Erythroblast (primary cell): Measurements from ENCODE around the gene ATP5F1A.

Experiments used
- DNase-seq, 2 experiments: peaks; one replicate each; lab custom pipeline; 2025; lab: John Stamatoyannopoulos, UW
- GATA1 ChIP-seq: IDR thresholded peaks from 2 replicates; pipeline ENCODE4 v1.6.1; 2011; ENCODE audit warnings: low read depth, mild to moderate bottlenecking, control low read depth, low read length, moderate library complexity
- POLR2A ChIP-seq: IDR thresholded peaks from 2 replicates; pipeline ENCODE4 v1.6.1; 2011; ENCODE audit warnings: mild to moderate bottlenecking, low read length

The ATP5F1A gene

GRCh38 chr18:46046126-46046525 lies 52.0 kb downstream of the ATP5F1A start:
- no peak for DNase-seq
- no peak for TF ChIP-seq GATA1
- TF ChIP-seq POLR2A = no peak

- DNase-seq = no peak
- TF ChIP-seq GATA1 (no peak), POLR2A (no peak)
Measured at GRCh38 chr18:46042571-46043123, 55.4 kb downstream of the ATP5F1A start.

DNA sequence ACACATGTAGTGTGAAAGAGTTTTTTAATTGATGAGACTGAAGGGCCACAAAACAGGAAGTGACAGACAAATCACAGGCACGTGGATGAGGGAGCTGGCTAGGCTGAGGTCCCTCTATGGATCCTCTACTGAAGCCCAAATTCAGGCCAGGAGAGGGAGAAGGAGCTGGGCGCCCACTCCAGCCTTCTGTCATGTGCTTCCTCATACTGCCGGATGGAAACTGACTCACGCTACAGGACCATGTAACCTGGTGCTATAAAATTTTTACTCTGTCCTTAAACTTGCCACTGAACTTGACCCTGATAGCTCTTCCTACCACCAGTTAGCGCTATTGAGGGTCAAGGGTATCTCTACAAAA lies 57.4 kb downstream of the ATP5F1A start:
- TF ChIP-seq POLR2A (no peak), GATA1 (no peak)
- DNase-seq = no peak

DNA sequence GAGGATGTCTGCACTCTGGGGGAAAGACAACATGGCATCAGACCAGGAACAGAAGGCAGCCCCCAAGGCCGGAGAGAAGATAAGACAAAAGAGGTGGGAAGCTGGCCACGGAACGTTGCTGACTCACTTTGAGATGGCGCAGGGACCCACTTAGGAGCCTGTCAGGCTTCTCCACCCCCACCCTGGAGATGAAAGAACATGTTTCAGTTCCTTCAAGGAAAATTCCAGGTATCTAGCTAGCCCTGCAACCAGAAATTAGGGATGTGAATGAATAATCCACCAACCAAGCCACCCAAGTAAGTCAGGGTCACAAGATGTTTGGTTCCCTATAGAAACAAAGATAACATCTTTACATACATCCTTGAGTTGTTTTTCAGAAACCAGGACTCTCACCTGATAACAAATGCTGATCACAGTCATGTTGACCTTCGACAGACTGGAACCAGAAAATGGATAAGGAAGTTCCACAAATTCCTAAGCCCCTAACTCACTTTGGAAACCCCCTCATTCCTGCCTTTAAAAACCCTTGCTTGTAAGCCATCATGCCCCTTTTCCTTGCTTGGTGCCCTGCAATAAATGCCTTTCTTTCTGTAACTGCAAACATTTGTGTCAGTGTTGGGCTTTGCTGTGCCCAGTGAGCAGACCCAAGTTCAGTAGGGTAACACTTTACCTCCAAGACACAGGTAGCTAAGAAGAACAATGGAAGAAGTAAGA lies 57.9 kb downstream of the ATP5F1A start:
- TF ChIP-seq GATA1 (no peak), POLR2A (no peak)

DNA sequence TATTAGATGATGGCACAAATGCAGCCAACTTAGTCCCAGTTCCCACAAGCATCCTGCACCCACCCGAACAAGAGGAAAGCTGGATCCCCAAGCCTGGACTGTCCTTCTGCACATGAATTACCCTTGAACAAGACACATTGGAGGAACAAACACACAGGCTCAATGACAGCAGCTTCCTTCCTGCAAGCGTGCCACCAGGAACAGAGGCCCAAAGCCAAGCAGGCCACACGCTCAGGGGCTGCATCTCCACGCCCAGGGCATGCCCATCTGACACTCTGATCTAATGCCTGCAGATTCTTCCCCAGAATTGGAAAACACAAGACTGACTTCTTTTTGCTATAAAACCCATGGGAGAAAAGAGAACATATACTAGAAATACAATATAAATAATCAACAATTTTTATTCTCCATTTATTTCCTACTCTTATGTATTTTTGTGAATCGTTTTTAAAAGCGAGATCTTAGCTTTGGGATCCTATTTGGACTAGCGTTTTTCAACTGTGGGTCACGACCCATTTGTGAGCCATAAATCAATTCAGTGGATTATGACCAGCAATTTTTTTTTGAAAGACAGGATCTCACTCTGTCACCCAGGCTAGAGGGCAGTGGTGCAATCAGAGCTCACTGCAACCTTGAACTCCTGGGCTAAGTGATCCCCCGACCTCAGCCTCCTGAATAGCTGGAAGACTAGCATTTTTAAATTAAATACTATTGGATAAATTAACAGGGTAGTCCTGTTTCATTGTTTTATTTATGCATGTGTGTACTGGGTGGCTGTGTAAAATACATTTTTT lies 60.4 kb downstream of the ATP5F1A start:
- no peak for DNase-seq
- TF ChIP-seq GATA1 (no peak), POLR2A (no peak)

More for the DNA sequence above, 57.9 kb downstream of the ATP5F1A start:
- peak; percentile 72 to 78 for DNase-seq

DNA sequence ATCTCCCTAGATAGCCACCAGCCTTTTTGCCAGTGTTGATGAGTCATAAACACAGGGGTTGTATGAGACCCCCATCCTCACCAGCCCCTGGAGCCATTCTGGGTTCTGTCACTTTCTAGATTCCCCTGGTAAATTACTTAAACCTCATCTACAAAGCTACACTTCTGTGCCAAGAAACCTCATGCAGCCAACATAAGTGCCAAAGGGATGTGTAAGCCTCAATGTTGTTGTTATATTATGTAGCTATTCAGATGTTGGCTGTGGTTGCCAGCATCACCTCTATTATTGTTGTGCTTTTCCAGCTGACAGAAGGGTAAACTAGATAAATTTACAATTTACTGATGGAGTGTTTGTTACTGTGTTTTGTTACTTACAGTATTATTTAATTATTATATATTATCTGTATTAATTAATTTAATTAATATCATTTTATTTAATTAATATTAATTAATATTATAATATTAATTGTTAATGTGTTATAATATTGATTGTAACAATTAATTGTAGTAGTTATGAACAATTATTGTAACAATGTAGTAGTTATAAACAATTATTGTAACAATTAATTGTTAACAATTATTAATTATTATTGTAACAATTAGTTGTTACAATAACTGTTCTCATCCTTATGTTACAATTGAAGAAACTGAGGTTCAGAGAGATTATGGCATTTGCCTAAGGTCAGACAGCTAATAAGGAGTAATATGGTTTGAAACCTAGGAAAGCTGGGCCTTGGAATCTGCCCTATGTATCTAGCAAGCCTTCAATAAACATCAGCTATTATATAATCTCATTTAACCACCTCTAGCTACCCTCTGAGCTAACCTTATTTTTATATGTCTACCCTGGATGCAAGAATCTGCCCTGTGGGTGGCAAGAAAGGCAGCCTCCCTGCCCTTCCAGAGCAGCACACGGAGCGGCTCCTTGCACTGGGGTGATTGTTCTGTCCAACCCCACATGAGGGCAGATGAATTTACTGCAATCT lies 62.1 kb downstream of the ATP5F1A start:
- DNase-seq = no peak
- TF ChIP-seq GATA1 = no peak
- no peak for TF ChIP-seq POLR2A

- no peak for DNase-seq
- TF ChIP-seq GATA1 = no peak
- TF ChIP-seq POLR2A = no peak
Measured at GRCh38 chr18:46034230-46034629, 63.9 kb downstream of the ATP5F1A start.

DNA sequence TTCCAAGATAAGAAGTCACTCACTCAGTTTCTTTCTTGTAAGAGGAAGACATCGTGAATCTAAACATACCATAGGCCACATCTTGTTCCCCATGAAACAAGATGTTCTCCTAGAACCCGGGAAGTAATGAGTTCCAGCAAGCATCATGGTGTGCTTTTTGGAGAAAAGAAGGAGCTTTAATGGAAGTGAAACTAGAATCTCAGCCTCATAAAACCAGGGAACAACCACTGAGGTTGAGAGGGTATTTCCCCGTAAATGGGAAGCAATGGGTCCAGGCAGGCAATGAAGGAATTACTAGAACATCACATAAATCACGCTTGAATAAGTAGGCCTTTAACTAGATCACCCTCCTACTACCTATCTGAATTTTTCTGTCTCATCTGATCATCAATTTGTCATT lies 66.4 kb downstream of the ATP5F1A start:
- DNase-seq = no peak
- TF ChIP-seq GATA1 = no peak
- TF ChIP-seq POLR2A = no peak
